ENCODE data around the gene CRYM.

Gene CRYM

DNA sequence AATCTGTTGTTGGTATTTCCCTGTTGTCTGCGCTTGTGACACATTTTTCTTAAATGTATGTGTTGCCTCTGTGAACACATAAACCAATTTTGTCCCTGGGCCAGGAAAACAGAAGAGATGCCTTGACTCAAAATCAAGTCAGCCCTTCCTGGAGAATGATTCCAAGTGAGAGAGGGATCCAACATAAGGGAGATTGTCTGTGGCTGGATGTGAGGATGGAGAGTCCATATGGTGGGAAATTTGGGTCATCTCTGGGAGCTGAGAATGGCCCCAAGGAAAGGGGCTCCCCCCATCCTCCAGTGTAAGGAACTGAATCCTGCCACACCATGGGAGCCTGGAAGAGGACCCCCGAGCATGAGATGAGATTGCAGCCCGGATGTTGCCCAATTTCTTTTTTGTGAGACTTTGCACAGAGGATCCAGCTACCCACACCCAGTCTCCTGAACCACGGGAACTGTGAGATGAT, 13.5 kb downstream of the CRYM start:
- DNase-seq (ENCODE audit: low read depth), result no peak
- no peak overlapping the region for H3K4me3 ChIP-seq (ENCODE audit: low read length)
- TF ChIP-seq, protein P1, sequence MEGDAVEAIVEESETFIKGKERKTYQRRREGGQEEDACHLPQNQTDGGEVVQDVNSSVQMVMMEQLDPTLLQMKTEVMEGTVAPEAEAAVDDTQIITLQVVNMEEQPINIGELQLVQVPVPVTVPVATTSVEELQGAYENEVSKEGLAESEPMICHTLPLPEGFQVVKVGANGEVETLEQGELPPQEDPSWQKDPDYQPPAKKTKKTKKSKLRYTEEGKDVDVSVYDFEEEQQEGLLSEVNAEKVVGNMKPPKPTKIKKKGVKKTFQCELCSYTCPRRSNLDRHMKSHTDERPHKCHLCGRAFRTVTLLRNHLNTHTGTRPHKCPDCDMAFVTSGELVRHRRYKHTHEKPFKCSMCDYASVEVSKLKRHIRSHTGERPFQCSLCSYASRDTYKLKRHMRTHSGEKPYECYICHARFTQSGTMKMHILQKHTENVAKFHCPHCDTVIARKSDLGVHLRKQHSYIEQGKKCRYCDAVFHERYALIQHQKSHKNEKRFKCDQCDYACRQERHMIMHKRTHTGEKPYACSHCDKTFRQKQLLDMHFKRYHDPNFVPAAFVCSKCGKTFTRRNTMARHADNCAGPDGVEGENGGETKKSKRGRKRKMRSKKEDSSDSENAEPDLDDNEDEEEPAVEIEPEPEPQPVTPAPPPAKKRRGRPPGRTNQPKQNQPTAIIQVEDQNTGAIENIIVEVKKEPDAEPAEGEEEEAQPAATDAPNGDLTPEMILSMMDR (conservative IDR thresholded peaks at IDR 0.05; ENCODE audit: low read length), result no peak

DNA sequence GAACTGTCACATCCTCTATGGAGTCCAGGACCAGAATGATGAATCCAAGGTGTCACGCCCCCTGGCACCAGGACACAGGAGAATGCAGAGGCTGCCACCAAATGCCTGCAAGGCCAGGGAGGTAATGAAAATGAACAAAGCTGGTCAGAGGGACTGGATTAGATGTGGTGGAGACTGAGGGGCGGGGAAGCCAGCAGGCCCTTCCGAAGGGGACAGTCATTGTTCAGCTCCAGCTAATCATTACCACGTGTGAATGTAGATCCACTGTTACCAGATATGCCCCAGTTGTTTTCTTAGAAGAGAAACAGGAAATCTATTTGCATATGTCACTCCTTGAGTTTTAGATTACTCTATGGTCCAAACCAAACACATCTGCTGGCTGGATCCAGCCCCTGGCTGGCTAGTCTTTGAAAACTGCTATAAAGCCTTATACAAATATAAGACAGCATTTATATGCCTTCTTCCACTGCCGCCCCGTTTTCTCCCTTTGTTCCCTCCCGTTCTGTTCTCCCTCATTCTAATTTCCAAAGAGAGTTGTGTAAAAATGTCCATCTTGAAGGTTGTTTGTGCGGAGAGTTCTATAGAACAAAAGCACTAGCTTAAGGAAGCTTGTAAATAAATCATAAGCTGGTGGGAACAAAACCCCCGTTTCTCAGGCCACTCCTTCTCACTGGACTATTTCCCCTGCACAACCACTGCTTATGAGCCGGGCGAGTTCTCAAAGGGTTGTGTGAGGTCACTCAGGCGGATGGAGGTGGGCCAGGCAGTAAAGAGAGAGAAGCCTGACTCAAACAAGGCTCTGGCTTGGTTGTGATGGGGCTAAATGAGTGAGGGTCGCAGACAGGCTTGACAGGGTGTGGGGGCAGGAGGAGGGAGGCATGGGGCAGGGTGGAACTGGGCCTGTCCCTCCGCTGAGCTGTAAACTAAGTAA, 14.2 kb downstream of the CRYM start:
- peak; percentile 55 for DNase-seq (ENCODE audit: low read depth)
- TF ChIP-seq, protein P1 (conservative IDR thresholded peaks at IDR 0.05; ENCODE audit: low read length), result no peak
- H3K4me3 ChIP-seq (ENCODE audit: low read length), result no peak overlapping the region

DNA sequence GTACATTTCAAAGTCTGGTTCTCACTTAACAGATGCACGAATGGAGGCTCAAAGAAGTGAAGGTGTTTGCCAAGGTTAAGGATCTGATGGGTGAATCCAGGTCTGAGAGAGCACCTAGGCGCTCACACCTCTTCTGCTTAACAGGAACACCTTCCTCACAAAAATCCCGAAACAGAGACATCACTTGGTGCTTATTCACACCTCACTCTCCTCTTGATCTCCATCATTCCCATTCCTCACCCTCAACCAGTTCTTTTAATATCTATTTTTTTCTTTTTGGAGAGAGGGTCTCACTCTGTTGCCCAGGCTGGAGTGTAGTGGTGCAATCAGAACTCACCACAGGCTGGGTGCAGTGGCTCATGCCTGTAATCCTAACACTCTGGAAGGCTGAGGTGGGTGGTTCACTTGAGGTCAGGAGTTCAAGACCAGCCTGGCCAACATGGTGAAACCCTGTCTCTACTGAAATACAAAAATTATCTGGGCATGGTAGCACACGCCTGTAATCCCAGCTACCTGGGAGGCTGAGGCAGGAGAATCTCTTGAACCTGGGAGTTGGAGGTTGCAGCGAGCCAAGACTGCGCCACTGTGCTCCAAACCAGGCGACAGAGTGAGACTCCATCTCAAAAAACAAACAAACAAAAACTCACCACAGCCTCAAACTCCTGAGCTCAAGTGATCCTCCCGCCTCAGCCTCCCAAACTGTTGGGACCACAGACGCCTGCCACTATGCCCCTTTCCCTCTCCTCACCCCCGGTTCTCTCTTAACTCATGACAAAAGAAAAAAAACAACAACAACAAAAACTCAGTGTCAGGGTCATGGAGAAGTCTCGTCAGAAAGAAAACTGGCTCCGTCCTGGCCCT, 15.1 kb downstream of the CRYM start:
- TF ChIP-seq, protein P1 (conservative IDR thresholded peaks at IDR 0.05; ENCODE audit: low read length), result no peak
- no peak overlapping the region for H3K4me3 ChIP-seq (ENCODE audit: low read length)
- no peak for DNase-seq (ENCODE audit: low read depth)

DNA sequence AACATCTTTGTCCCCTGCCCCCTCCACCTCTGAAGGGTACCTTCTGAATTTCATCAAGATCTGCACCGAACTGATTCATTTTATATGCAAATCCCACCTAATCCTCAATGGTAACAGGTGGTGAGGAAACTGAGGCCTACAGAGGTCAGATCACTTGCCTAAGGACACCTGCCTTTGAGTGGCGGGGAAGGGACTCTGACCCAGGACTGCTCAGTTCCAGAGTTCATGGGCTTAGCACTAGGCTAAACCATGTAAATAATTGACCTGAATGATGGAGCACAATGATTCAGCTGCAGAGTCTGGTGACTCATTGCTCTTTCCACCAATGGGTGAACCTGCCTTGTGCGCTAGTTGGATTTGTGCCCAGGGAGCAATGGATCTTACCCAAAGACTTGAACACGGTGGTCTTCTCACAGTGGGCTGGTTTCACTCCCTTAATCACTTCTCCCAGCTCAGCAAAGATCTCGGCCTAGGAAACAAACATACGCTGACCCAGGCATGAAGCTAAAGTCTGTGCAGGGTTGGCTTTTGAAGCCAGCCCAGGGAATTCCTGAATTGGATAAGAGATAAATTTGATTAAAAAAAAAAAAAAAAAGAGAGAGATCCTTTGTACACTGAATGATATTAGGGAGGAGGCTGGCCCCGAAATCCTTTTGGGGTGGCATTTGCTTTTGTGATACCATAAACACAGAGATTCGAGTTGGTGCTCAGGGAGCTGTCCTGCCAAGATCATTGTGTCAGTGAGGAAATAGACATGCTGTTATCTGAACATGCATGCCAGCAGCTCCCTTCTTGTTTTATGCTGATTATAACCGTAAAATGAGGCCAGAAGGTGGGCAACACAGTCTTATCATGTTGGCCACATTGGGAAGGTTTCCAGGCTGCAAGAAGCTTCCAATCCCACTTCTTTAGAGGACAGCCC, 17.0 kb downstream of the CRYM start:
- peak; percentile 27 for DNase-seq (ENCODE audit: low read depth)
- TF ChIP-seq, protein P1 (conservative IDR thresholded peaks at IDR 0.05; ENCODE audit: low read length), result no peak
- H3K4me3 ChIP-seq (ENCODE audit: low read length), result no peak overlapping the region

DNA sequence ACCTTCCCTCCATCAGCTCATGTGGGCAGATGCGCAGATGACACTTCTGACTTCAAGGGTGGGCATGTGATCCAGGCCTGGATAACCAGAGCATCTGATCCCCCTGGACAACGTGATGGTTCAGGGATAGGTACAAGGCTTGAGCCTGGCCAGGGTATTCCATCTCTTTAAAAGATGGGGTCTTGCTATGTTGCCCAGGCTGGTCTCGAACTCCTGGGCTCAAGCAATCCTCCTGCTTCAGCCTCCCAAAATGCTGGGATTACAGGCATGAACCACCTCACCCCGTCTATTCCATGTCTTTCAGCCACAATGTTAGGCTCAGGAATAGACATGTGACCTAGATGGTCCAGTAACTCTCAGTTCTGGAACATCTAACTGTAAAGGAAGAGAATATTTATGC, 20.8 kb downstream of the CRYM start:
- no peak for DNase-seq (ENCODE audit: low read depth)
- no peak overlapping the region for H3K4me3 ChIP-seq (ENCODE audit: low read length)
- TF ChIP-seq, protein P1 (conservative IDR thresholded peaks at IDR 0.05; ENCODE audit: low read length), result no peak

DNA sequence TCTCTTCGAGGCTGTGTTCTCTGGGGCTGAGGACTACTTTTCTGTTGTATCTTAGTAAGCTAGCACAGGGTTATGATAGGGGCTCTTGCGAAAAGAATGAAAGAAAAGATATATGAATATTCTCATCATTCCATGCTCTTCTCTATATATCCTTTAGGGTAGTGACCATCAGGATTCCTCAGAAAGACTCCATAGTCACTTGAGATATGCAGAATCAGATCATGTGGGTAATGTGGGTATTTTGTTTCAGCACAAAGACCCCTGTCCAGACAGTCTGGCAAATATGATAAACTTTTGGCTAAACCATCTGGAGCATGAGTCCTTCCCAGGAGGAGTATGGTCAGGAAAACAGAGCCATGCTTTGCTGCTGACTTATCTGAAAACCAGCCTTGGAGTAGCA, 21.5 kb downstream of the CRYM start:
- DNase-seq (ENCODE audit: low read depth), result no peak
- TF ChIP-seq, protein P1 (conservative IDR thresholded peaks at IDR 0.05; ENCODE audit: low read length), result no peak
- H3K4me3 ChIP-seq (ENCODE audit: low read length), result no peak overlapping the region

Measured in AG10803 (cell line).